ENCODE results near the gene TACC2. TPM values are rescaled to one million over a fixed set of nuclear protein-coding genes. Genes with fewer than 3 reads are reported as not detected.

The TACC2 gene
- total and polyA plus RNA-seq, 2 experiments from 2014 or later, result 75.7 to 98.0 TPM

DNA sequence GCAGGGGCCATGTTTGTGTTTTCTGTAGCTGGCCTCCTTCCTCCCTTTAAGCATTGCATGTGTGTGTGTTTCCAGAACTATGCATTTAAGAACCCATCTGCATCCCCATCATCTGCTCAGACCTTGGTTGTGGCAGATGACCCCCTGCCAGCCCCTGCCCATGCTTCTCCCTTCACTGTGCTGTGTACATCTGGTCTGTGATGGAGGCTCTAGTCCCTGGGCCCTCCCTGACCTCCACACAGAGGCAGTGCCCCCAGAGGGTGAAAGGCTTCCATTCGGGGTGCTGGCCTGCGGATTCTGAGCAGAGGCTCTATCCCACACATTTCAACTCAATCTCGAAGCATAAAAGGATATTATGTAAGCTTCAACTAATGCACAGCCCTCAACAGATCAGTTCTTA lies 89.4 kb downstream of the TACC2 start:
- Histone ChIP-seq H3K27ac (no peak overlapping the region), H3K4me3 (no peak overlapping the region), H3K27me3 (no peaks in the 10 kb centered on the region), H3K4me1 (ENCODE audit: low read depth) (no peaks in the 10 kb centered on the region), H3K9me3 (ENCODE audit: low read depth) (no peaks in the 10 kb centered on the region), H3K36me3 (no peaks in the 10 kb centered on the region)
- no peak for TF ChIP-seq CTCF (IDR thresholded peaks at IDR 0.05; ENCODE audit: low read depth, low read length)
- no peak for DNase-seq (ENCODE audit: low read depth in 1 of 2, low spot score in 1 of 2)

- no peak for TF ChIP-seq CTCF (IDR thresholded peaks at IDR 0.05; ENCODE audit: low read depth, low read length)
- Histone ChIP-seq H3K27me3 (no peaks in the 10 kb centered on the region), H3K27ac (no peak overlapping the region), H3K9me3 (ENCODE audit: low read depth) (no peaks in the 10 kb centered on the region), H3K4me1 (ENCODE audit: low read depth) (no peaks in the 10 kb centered on the region), H3K4me3 (no peak overlapping the region), H3K36me3 (no peaks in the 10 kb centered on the region)
- DNase-seq (ENCODE audit: low read depth in 1 of 2, low spot score in 1 of 2), result peak; percentile 12 to 15
Measured at GRCh38 chr10:122078965-122079795, 90.2 kb downstream of the TACC2 start.

GRCh38 chr10:122082616-122083477 lies 93.9 kb downstream of the TACC2 start:
- Histone ChIP-seq H3K27ac (no peak overlapping the region), H3K9me3 (ENCODE audit: low read depth) (no peaks in the 10 kb centered on the region), H3K36me3 (no peaks in the 10 kb centered on the region), H3K4me1 (ENCODE audit: low read depth) (no peaks in the 10 kb centered on the region), H3K4me3 (no peak overlapping the region), H3K27me3 (no peaks in the 10 kb centered on the region)
- TF ChIP-seq CTCF (IDR thresholded peaks at IDR 0.05; ENCODE audit: low read depth, low read length), result no peak
- no peak for DNase-seq (ENCODE audit: low read depth in 1 of 2, low spot score in 1 of 2)

GRCh38 chr10:122083478-122084025 lies 94.6 kb downstream of the TACC2 start:
- no peaks in the 10 kb centered on the region for H3K36me3 ChIP-seq
- no peak for DNase-seq (ENCODE audit: low read depth in 1 of 2, low spot score in 1 of 2)
- H3K27me3 ChIP-seq, result no peaks in the 10 kb centered on the region
- H3K9me3 ChIP-seq (ENCODE audit: low read depth), result no peaks in the 10 kb centered on the region
- TF ChIP-seq CTCF (IDR thresholded peaks at IDR 0.05; ENCODE audit: low read depth, low read length), result no peak
- no peak overlapping the region for H3K4me3 ChIP-seq
- no peaks in the 10 kb centered on the region for H3K4me1 ChIP-seq (ENCODE audit: low read depth)
- no peak overlapping the region for H3K27ac ChIP-seq

- Histone ChIP-seq H3K27me3 (no peaks in the 10 kb centered on the region), H3K36me3 (no peaks in the 10 kb centered on the region), H3K4me3 (no peak overlapping the region), H3K27ac (no peak overlapping the region), H3K9me3 (ENCODE audit: low read depth) (no peaks in the 10 kb centered on the region), H3K4me1 (ENCODE audit: low read depth) (no peaks in the 10 kb centered on the region)
- no peak for DNase-seq (ENCODE audit: low read depth in 1 of 2, low spot score in 1 of 2)
- TF ChIP-seq CTCF (IDR thresholded peaks at IDR 0.05; ENCODE audit: low read depth, low read length), result no peak
Measured at GRCh38 chr10:122084286-122085041, 95.5 kb downstream of the TACC2 start.

All from cardiac muscle cell (in vitro differentiated cells and primary cell).